ENCODE results near the gene PARL. TPM values are rescaled to one million over a fixed set of nuclear protein-coding genes. Genes with fewer than 3 reads are reported as not detected.
A peak's percentile ranks its signal among the peaks of the same experiment; 100 is the strongest.

Gene PARL
- polyA plus RNA-seq, 2 of the 4 experiments (the other 2 are of a cell fraction) = 45.9 to 71.6 TPM

GRCh38 chr3:183845090-183845489 lies 39.6 kb downstream of the PARL start:
- ChIA-PET POLR2A (no interaction called here), CTCF (interaction anchor here (0.8 kb wide), 1 partner anchor 14 kb away, joined by 3 read pairs; no protein-coding TSS in a partner anchor)
- TF ChIP-seq CHD2 (IDR thresholded peaks at IDR 0.05; ENCODE audit: low read length, partially characterized antibody) = no peak
- TF ChIP-seq FOSL2 (IDR thresholded peaks at IDR 0.05) = no peak
- no peak for TF ChIP-seq FOSL2 (CRISPR knock-in tag; IDR thresholded peaks at IDR 0.05)
- no peak for TF ChIP-seq RNF2 (IDR thresholded peaks at IDR 0.05; ENCODE audit: borderline replicate concordance, low read depth)
- no peak for TF ChIP-seq CTCF (IDR thresholded peaks at IDR 0.05)
- TF ChIP-seq CBX2 (IDR thresholded peaks at IDR 0.05; ENCODE audit: borderline replicate concordance, low read depth) = no peak
- TF ChIP-seq KDM5A (IDR thresholded peaks at IDR 0.05) = no peak
- no peak for TF ChIP-seq MAZ (IDR thresholded peaks at IDR 0.05; ENCODE audit: borderline replicate concordance, low read depth, low read length)
- no peak for FAIRE-seq
- Histone ChIP-seq H3K9me3 (no peaks in the 10 kb centered on the region), H3K27ac (no peak overlapping the region), H3K4me1 (peaks cover 16% of the 10 kb centered on the region), H3K4me3 (no peak overlapping the region), H3K4me2 (peak overlapping the region; percentile 24; the same call in 1 of the 3 replicates)
- no peak for ATAC-seq
- no peak for DNase-seq (ENCODE audit: low read depth in 1 of 2, low spot score in 1 of 2)
- WGBS (ENCODE audit: missing lambda C conversion rate) = 75% methylated on average over 4 of the region's 4 CpGs

- no peak overlapping the region for H3K4me3 ChIP-seq
- no peaks in the 10 kb centered on the region for H3K9me3 ChIP-seq
- WGBS (ENCODE audit: missing lambda C conversion rate) = 91% methylated on average over 2 of the region's 2 CpGs
- peak overlapping the region; percentile 24; the same call in 1 of the 3 replicates for H3K4me2 ChIP-seq
- peaks cover 16% of the 10 kb centered on the region for H3K4me1 ChIP-seq
- no peak for ATAC-seq
- DNase-seq (ENCODE audit: low read depth in 1 of 2, low spot score in 1 of 2) = no peak
- TF ChIP-seq NPAS2 (CRISPR knock-in tag; IDR thresholded peaks at IDR 0.05; ENCODE audit: borderline replicate concordance) (no peak), EHMT2 (IDR thresholded peaks at IDR 0.05; ENCODE audit: low read depth) (no peak), MAFK (IDR thresholded peaks at IDR 0.05; ENCODE audit: partially characterized antibody) (no peak), FOSL2 (IDR thresholded peaks at IDR 0.05) (no peak), FOSL2 (CRISPR knock-in tag; IDR thresholded peaks at IDR 0.05) (peak; percentile 34; the same call in 1 of the 2 replicates)
- POLR2A ChIA-PET = no interaction called here
- no peak for FAIRE-seq
- CTCF ChIA-PET = interaction anchor here (0.8 to 1.5 kb wide), 3 partner anchors 12 to 20 kb away, joined by 3 to 7 read pairs (median 3); no protein-coding TSS in a partner anchor
- H3K27ac ChIP-seq = no peak overlapping the region
These were observed 40.1 kb downstream of the PARL start for GRCh38 chr3:183844606-183845005.

GRCh38 chr3:183839751-183840150 lies 44.9 kb downstream of the PARL start:
- Histone ChIP-seq H3K9me3 (no peaks in the 10 kb centered on the region), H3K27ac (no peak overlapping the region), H3K4me2 (no peak overlapping the region), H3K4me1 (peaks cover 3% of the 10 kb centered on the region), H3K4me3 (no peak overlapping the region)
- no peak for DNase-seq (ENCODE audit: low read depth in 1 of 2, low spot score in 1 of 2)
- no peak for FAIRE-seq
- no peak for ATAC-seq
- ChIA-PET POLR2A (no interaction called here), CTCF (interaction anchor here (0.9 kb wide), 1 partner anchor 73 kb away, joined by 3 read pairs; no protein-coding TSS in a partner anchor)
- 88% methylated on average over 4 of the region's 4 CpGs for WGBS (ENCODE audit: missing lambda C conversion rate)
- TF ChIP-seq ZC3H11A (IDR thresholded peaks at IDR 0.05) = no peak
- no peak for TF ChIP-seq E2F6 (IDR thresholded peaks at IDR 0.05; ENCODE audit: borderline replicate concordance, low read depth)
- TF ChIP-seq PBX3 (IDR thresholded peaks at IDR 0.05) = no peak
- no peak for TF ChIP-seq GATA3 (IDR thresholded peaks at IDR 0.05; ENCODE audit: borderline replicate concordance)
- no peak for TF ChIP-seq SREBF2 (IDR thresholded peaks at IDR 0.05)
- TF ChIP-seq HES2 (IDR thresholded peaks at IDR 0.05) = no peak
- no peak for TF ChIP-seq POLR2A (IDR thresholded peaks at IDR 0.05; ENCODE audit: low read length)
- no peak for TF ChIP-seq FOXS1 (CRISPR knock-in tag; IDR thresholded peaks at IDR 0.05)
- TF ChIP-seq NR3C1 (IDR thresholded peaks at IDR 0.05) = no peak
- no peak for TF ChIP-seq CEBPB (IDR thresholded peaks at IDR 0.05)
- no peak for TF ChIP-seq HDAC2 (IDR thresholded peaks at IDR 0.05)
- TF ChIP-seq CHD2 (IDR thresholded peaks at IDR 0.05; ENCODE audit: low read length, partially characterized antibody) = no peak
- TF ChIP-seq HEYL (CRISPR knock-in tag; IDR thresholded peaks at IDR 0.05) = no peak
- no peak for TF ChIP-seq CBX8 (IDR thresholded peaks at IDR 0.05)
- no peak for TF ChIP-seq RNF2 (IDR thresholded peaks at IDR 0.05; ENCODE audit: borderline replicate concordance, low read depth)
- TF ChIP-seq NFE2L2 (conservative IDR thresholded peaks at IDR 0.05; ENCODE audit: low read length) = no peak
- no peak for TF ChIP-seq POLR2AphosphoS2 (conservative IDR thresholded peaks at IDR 0.05; ENCODE audit: low read length)
- TF ChIP-seq HOXA7 (CRISPR knock-in tag; IDR thresholded peaks at IDR 0.05) = no peak

Measured in A549 (cell line).